HG02943 (cell line): ENCODE results near the gene PLAC1.

ENCODE experiments used
- ATAC-seq: cut with Tn5 transposase; IDR thresholded peaks from one replicate; pipeline ENCODE4 v1.9.1; 2021; ENCODE audit warnings: mild to moderate bottlenecking, low read depth, moderate library complexity; ENCODE audit not compliant: unreplicated experiment

PLAC1 gene

GRCh38 chrX:134599184-134599914 is 58.9 kb downstream of the PLAC1 start:
- ATAC-seq, result no peak

- ATAC-seq, result no peak
Measured at GRCh38 chrX:134592303-134592702, 66.0 kb downstream of the PLAC1 start.

- no peak for ATAC-seq
Measured at GRCh38 chrX:134591502-134591901, 66.8 kb downstream of the PLAC1 start.

- ATAC-seq, result no peak
Measured at GRCh38 chrX:134588806-134589205, 69.5 kb downstream of the PLAC1 start.

GRCh38 chrX:134580907-134581306 is 77.4 kb downstream of the PLAC1 start:
- no peak for ATAC-seq

- no peak for ATAC-seq
Measured at GRCh38 chrX:134573683-134574035, 84.6 kb downstream of the PLAC1 start.

GRCh38 chrX:134572816-134573682 is 85.2 kb downstream of the PLAC1 start:
- no peak for ATAC-seq

GRCh38 chrX:134571796-134572195 is 86.5 kb downstream of the PLAC1 start:
- no peak for ATAC-seq

- ATAC-seq, result no peak
Measured at GRCh38 chrX:134570899-134571298, 87.4 kb downstream of the PLAC1 start.

- no peak for ATAC-seq
Measured at GRCh38 chrX:134570509-134570846, 87.8 kb downstream of the PLAC1 start.

- ATAC-seq, result no peak
Measured at GRCh38 chrX:134569306-134569705, 89.0 kb downstream of the PLAC1 start.

- no peak for ATAC-seq
Measured at GRCh38 chrX:134568285-134569016, 89.8 kb downstream of the PLAC1 start.

- ATAC-seq, result no peak
Measured at GRCh38 chrX:134566506-134566905, 91.8 kb downstream of the PLAC1 start.

GRCh38 chrX:134562002-134562401 is 96.3 kb downstream of the PLAC1 start:
- no peak for ATAC-seq

- no peak for ATAC-seq
Measured at GRCh38 chrX:134558133-134558532, 100.1 kb downstream of the PLAC1 start.

GRCh38 chrX:134554291-134554690 is 104.0 kb downstream of the PLAC1 start:
- no peak for ATAC-seq

- no peak for ATAC-seq
Measured at GRCh38 chrX:134552351-134552750, 105.9 kb downstream of the PLAC1 start.

GRCh38 chrX:134551376-134552048 is 106.8 kb downstream of the PLAC1 start:
- ATAC-seq, result no peak

- no peak for ATAC-seq
Measured at GRCh38 chrX:134548257-134549201, 109.7 kb downstream of the PLAC1 start.
